ENCODE measurements around the gene WDR45B. TPM values are rescaled to one million over a fixed set of nuclear protein-coding genes. Genes with fewer than 3 reads are reported as not detected.

The WDR45B gene
- total RNA-seq, 1 experiment from 2014 or later = 110 TPM

DNA sequence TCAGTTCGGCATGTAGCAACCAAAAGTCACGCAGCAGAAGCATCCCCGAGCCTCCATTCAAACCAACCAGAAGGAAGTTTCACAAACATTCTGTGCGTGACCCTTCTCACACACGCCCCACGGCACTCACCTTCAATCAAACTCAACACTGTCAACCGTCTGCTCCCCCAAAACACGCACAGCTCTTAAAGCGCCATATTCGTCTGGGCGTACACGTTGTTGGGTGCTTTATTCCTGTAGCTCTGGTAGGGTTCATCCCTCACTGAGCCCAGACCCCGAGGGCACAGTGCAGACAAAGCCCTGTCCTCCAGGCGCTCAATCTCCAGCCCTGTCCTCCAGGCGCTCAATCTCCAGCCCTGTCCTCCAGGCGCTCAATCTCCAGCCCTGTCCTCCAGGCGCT lies 48.0 kb upstream of the WDR45B start:
- Histone ChIP-seq H3T11ph (ENCODE audit: low read length) (no peak overlapping the region), H2AK5ac (ENCODE audit: insufficient read length, low read length) (no peak overlapping the region), H2BK120ac (ENCODE audit: low read depth, low read length, poor library complexity, severe bottlenecking) (no peak overlapping the region), H3K27me3 (ENCODE audit: insufficient read depth, low read length) (peaks cover 15% of the 10 kb centered on the region; the same call in 1 of the 2 replicates), H3K4me1 (ENCODE audit: insufficient read depth, low read length) (no peaks in the 10 kb centered on the region), H2BK20ac (ENCODE audit: low read depth, low read length, poor library complexity, severe bottlenecking) (no peak overlapping the region), H4K8ac (replicated peaks; ENCODE audit: insufficient read length, low read depth, low read length) (no peak overlapping the region), H2AFZ (ENCODE audit: low read length) (no peak overlapping the region), H3K23ac (ENCODE audit: insufficient read length, low read depth, low read length) (no peak overlapping the region), H4K20me1 (ENCODE audit: control insufficient read depth, insufficient read depth, insufficient read length) (no peaks in the 10 kb centered on the region), H3K9ac (ENCODE audit: extremely low read depth, insufficient read length, low read length) (no peak overlapping the region), H3K9me3 (ENCODE audit: control insufficient read depth, low read depth, low read length) (no peaks in the 10 kb centered on the region), H2BK12ac (ENCODE audit: insufficient read length, low read depth, low read length) (no peak overlapping the region), H3K14ac (ENCODE audit: insufficient read depth, low read length) (no peak overlapping the region), H4K91ac (ENCODE audit: insufficient read length, low read depth, low read length) (no peak overlapping the region), H3K18ac (ENCODE audit: insufficient read length, low read depth, low read length) (no peak overlapping the region), H3K4me2 (ENCODE audit: insufficient read depth, insufficient read length, low read length) (no peak overlapping the region), H2BK15ac (ENCODE audit: low read depth, low read length) (no peak overlapping the region), H3K56ac (ENCODE audit: insufficient read length, low read depth, low read length) (no peak overlapping the region), H4K5ac (ENCODE audit: insufficient read length, low read depth, low read length) (no peak overlapping the region), H3K79me1 (ENCODE audit: insufficient read depth, low read depth, low read length, poor library complexity, severe bottlenecking) (no peaks in the 10 kb centered on the region), H2BK5ac (ENCODE audit: insufficient read length, low read length) (no peak overlapping the region), H3K79me2 (ENCODE audit: insufficient read depth, low read length) (no peaks in the 10 kb centered on the region), H3K27ac (ENCODE audit: insufficient read length, low read depth, low read length) (no peak overlapping the region), H3K4ac (ENCODE audit: low read depth, low read length) (no peak overlapping the region), H3K23me2 (ENCODE audit: insufficient read length, low read depth, low read length, poor library complexity, severe bottlenecking) (peaks cover 7% of the 10 kb centered on the region)
- H3K27me3 Mint-ChIP-seq (ENCODE audit: low read depth) = peaks cover 56% of the 10 kb centered on the region
- no peak overlapping the region for H3K27ac Mint-ChIP-seq
- TF ChIP-seq, protein P1, sequence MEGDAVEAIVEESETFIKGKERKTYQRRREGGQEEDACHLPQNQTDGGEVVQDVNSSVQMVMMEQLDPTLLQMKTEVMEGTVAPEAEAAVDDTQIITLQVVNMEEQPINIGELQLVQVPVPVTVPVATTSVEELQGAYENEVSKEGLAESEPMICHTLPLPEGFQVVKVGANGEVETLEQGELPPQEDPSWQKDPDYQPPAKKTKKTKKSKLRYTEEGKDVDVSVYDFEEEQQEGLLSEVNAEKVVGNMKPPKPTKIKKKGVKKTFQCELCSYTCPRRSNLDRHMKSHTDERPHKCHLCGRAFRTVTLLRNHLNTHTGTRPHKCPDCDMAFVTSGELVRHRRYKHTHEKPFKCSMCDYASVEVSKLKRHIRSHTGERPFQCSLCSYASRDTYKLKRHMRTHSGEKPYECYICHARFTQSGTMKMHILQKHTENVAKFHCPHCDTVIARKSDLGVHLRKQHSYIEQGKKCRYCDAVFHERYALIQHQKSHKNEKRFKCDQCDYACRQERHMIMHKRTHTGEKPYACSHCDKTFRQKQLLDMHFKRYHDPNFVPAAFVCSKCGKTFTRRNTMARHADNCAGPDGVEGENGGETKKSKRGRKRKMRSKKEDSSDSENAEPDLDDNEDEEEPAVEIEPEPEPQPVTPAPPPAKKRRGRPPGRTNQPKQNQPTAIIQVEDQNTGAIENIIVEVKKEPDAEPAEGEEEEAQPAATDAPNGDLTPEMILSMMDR (conservative IDR thresholded peaks at IDR 0.05) = no peak
- DNase-seq = no peak
- H3K4me1 Mint-ChIP-seq = peaks cover 2 to 6% of the 10 kb centered on the region in 2 experiments; a peak in 2 of 4 replicates
- peaks cover 0 to 8% (median 7%) of the 10 kb centered on the region in 3 experiments; a peak in 5 of 7 replicates for H3K36me3 Mint-ChIP-seq (ENCODE audit: insufficient read depth in 1 of 3, low read depth in 3 of 3)
- peaks cover 13% of the 10 kb centered on the region in 2 experiments; a peak in 4 of 5 replicates for H3K9me3 Mint-ChIP-seq
- H3K4me3 Mint-ChIP-seq = no peak overlapping the region
- no CpG with 5 or more reads among the region's 17 CpGs for WGBS (ENCODE audit: extremely low coverage, insufficient read length, low lambda C conversion rate)
